Neural progenitor cell (in vitro differentiated cells): ENCODE results near the gene KLHL12. TPM values are rescaled to one million over a fixed set of nuclear protein-coding genes. Genes with fewer than 3 reads are reported as not detected.

Experiments
- DNase-seq: peaks from one replicate; pipeline ENCODE4 v3.0.0-alpha.2; 2016; ENCODE audit warnings: low spot score
- H2AFZ ChIP-seq: fragments of 200-600 bp; sonication (generic); replicated peaks from 2 replicates; pipeline ENCODE4 v1.6.1; 2016; ENCODE audit warnings: antibody characterized with exemption
- H3F3A ChIP-seq: fragments of 200-600 bp; sonication (generic); 2 replicates; pipeline ENCODE4 v1.6.1; 2016; ENCODE audit warnings: antibody characterized with exemption, low read depth
- H3K27ac ChIP-seq: fragments of 200-600 bp; sonication (generic); 2 replicates; pipeline ENCODE4 v1.5.1; 2016; ENCODE audit warnings: mild to moderate bottlenecking
- H3K27me3 ChIP-seq: fragments of 200-600 bp; sonication (generic); 2 replicates; pipeline ENCODE4 v1.6.1; 2016; ENCODE audit warnings: mild to moderate bottlenecking, moderate library complexity
- H3K36me3 ChIP-seq: fragments of 200-600 bp; sonication (generic); 2 replicates; pipeline ENCODE4 v1.5.1; 2016
- H3K4me1 ChIP-seq: fragments of 200-600 bp; sonication (generic); 2 replicates; pipeline ENCODE4 v1.6.1; 2016; ENCODE audit warnings: mixed run types
- H3K4me2 ChIP-seq: fragments of 200-600 bp; sonication (generic); 2 replicates; pipeline ENCODE4 v1.6.1; 2016
- H3K4me3 ChIP-seq: fragments of 200-600 bp; sonication (generic); 2 replicates; pipeline ENCODE4 v1.5.1; 2016
- H3K79me2 ChIP-seq: fragments of 200-600 bp; sonication (generic); 2 replicates; pipeline ENCODE4 v1.6.1; 2016; ENCODE audit warnings: low read depth
- H3K9ac ChIP-seq: fragments of 200-600 bp; sonication (generic); 2 replicates; pipeline ENCODE4 v1.6.1; 2016
- H3K9me3 ChIP-seq: fragments of 200-600 bp; sonication (generic); 2 replicates; pipeline ENCODE4 v1.5.1; 2016; ENCODE audit warnings: low read depth
- H4K20me1 ChIP-seq: fragments of 200-600 bp; sonication (generic); 2 replicates; pipeline ENCODE4 v1.6.1; 2016; ENCODE audit warnings: low read depth
- H3K27ac Mint-ChIP-seq: 3 replicates; pipeline ENCODE4 v1.8.0; 2021; ENCODE audit warnings: mixed read lengths
- H3K27me3 Mint-ChIP-seq: 2 replicates; pipeline ENCODE4 v1.8.0; 2022; ENCODE audit warnings: low read depth, mild to moderate bottlenecking, inconsistent platforms, moderate library complexity, mixed read lengths; ENCODE audit not compliant: insufficient read depth
- H3K36me3 Mint-ChIP-seq: 3 replicates; pipeline ENCODE4 v1.8.0; 2021; ENCODE audit warnings: mixed read lengths
- H3K4me1 Mint-ChIP-seq: 3 replicates; pipeline ENCODE4 v1.8.0; 2021; ENCODE audit warnings: mixed read lengths
- H3K4me3 Mint-ChIP-seq: 3 replicates; pipeline ENCODE4 v1.8.0; 2021; ENCODE audit warnings: mild to moderate bottlenecking, moderate library complexity, mixed read lengths
- H3K9me3 Mint-ChIP-seq: 3 replicates; pipeline ENCODE4 v1.8.0; 2020; ENCODE audit warnings: mixed read lengths
- CTCF ChIP-seq: fragments of 200-600 bp; sonication (generic); IDR thresholded peaks from 2 replicates; pipeline ENCODE4 v1.5.1; 2017; ENCODE audit warnings: antibody characterized with exemption, mild to moderate bottlenecking
- EZH2 ChIP-seq: fragments of 200-600 bp; sonication (generic); IDR thresholded peaks from 2 replicates; pipeline ENCODE4 v1.6.1; 2017; ENCODE audit warnings: antibody characterized with exemption, mild to moderate bottlenecking, moderate library complexity
- EZH2phosphoT487 ChIP-seq: fragments of 200-600 bp; sonication (generic); IDR thresholded peaks from 2 replicates; pipeline ENCODE4 v1.6.1; 2017; ENCODE audit warnings: antibody characterized with exemption
- small RNA-seq: library from RNA; depleted of rRNA; stranded (forward); fragments of <200 nt; gene quantifications from one replicate; pipeline ENCODE3, GENCODE V24; 2015
- total RNA-seq: library from RNA; depleted of rRNA; stranded (reverse); fragments of >200 nt; gene quantifications from 2 replicates; pipeline ENCODE4 v1.2.3, GENCODE V29; 2015; ENCODE audit warnings: low replicate concordance

The KLHL12 gene
- total RNA-seq, 1 donor from 2014 or later, result 51.4 TPM

DNA sequence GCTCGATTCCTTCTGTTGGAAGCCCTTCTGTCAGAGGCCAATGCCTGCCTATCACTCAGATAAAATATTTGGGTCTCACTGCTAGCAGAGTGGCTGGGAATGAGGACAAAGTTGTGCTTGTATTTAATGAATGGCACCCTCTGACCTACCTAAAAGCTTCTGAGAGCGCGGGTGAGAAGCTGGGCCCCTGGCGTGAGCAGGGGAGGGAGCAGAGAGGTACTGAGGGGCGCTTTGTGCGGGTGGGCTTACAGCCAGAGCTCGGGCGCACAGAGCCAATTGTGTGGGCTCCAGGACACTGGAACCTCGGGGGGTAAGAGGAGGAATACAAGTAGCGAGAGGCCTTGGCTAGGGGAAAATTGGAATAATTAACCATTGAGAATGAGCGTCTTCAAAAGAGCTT lies 84.0 kb downstream of the KLHL12 start:
- H3K9ac ChIP-seq, result no peak overlapping the region
- peaks cover 12% of the 10 kb centered on the region for H3K4me1 Mint-ChIP-seq

More for the DNA sequence above, 84.0 kb downstream of the KLHL12 start:
- no peaks in the 10 kb centered on the region for H3K79me2 ChIP-seq
- peak overlapping the region; percentile 60 for H3K4me2 ChIP-seq
- H4K20me1 ChIP-seq, result no peaks in the 10 kb centered on the region
- H3K27me3 ChIP-seq, result no peaks in the 10 kb centered on the region
- TF ChIP-seq CTCF (no peak), EZH2 (no peak), EZH2phosphoT487 (no peak)
- DNase-seq, result peak; percentile 34
- H3K4me1 ChIP-seq, result peaks cover 10% of the 10 kb centered on the region
- Mint-ChIP-seq H3K4me3 (no peak overlapping the region), H3K36me3 (no peaks in the 10 kb centered on the region), H3K27me3 (peaks cover 3% of the 10 kb centered on the region), H3K27ac (no peak overlapping the region), H3K9me3 (no peaks in the 10 kb centered on the region)
- no peak overlapping the region for H3K27ac ChIP-seq
- no peak overlapping the region for H2AFZ ChIP-seq
- H3K9me3 ChIP-seq, result no peaks in the 10 kb centered on the region
- H3K36me3 ChIP-seq, result no peaks in the 10 kb centered on the region
- no peak overlapping the region for H3K4me3 ChIP-seq
- peaks cover 6% of the 10 kb centered on the region for H3F3A ChIP-seq

Small RNAs within 50 kb of the gene (small RNA-seq; reads per million reads assigned to genes)
- not detected for gene RF00019

Other genes with a start within 250 kb of the KLHL12 start
- 0.26 and 0.37 TPM in 2 replicates for gene SYT2, start 216.8 kb downstream of the KLHL12 start, total RNA-seq
- 219 and 283 TPM in 2 replicates for gene KDM5B, start 118.8 kb downstream of the KLHL12 start, total RNA-seq
- gene PCAT6, start 116.3 kb downstream of the KLHL12 start, total RNA-seq, result 4.2 TPM in 1 of 2 replicates, not detected in the other
- gene RABIF, start 38.1 kb downstream of the KLHL12 start, total RNA-seq, result 3.8 and 5.8 TPM in 2 replicates
- gene ADIPOR1, start 31.1 kb upstream of the KLHL12 start, total RNA-seq, result 54.6 and 67.0 TPM in 2 replicates
- 12.6 and 19.7 TPM in 2 replicates for gene CYB5R1, start 40.0 kb upstream of the KLHL12 start, total RNA-seq
- gene TMEM183A, start 80.1 kb upstream of the KLHL12 start, total RNA-seq, result 92.4 and 111 TPM in 2 replicates
- 21.5 and 23.5 TPM in 2 replicates for gene PPFIA4, start 99.3 kb upstream of the KLHL12 start, total RNA-seq
- gene MYOG, start 158.8 kb upstream of the KLHL12 start, total RNA-seq, result not detected in 2 replicates
- 1.1 and 3.2 TPM in 2 replicates for gene ADORA1, start 200.5 kb upstream of the KLHL12 start, total RNA-seq
- gene MYBPH, start 248.6 kb upstream of the KLHL12 start, total RNA-seq, result not detected in 2 replicates